PC-9 (cell line): ENCODE data around the gene OR6C2.

Experiments
- EZH2 ChIP-seq: fragments of 200-600 bp; sonication (generic); IDR thresholded peaks from 2 replicates; pipeline ENCODE4 v1.8.0; 2017; ENCODE audit warnings: antibody characterized with exemption, low read depth
- TF ChIP-seq, protein P1 (sequence below): fragments of 200-600 bp; sonication (generic); conservative IDR thresholded peaks from 2 replicates; pipeline ENCODE4 v1.6.1; 2017; ENCODE audit warnings: mixed run types, antibody characterized with exemption, mild to moderate bottlenecking, moderate library complexity

DNA sequence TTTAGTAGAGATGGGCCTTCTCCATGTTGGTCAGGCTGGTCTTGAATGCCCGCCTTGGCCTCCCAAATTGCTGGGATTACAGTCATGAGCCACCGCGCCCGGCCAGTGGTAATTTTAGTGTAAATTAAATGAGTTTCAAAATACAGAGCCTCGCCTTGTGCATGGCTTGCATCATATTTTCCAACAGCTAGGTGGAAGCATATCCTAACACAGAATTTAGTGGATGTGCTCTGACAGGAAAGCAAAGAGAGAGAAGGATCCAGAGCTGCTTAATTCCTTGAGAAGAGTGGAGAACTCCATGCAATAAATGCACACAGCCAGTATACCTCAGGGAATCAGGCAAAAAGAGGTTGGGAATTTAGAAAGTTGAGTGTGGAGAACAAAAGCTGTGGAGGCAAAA is 2.5 kb downstream of the OR6C2 start:
- TF ChIP-seq, protein P1, sequence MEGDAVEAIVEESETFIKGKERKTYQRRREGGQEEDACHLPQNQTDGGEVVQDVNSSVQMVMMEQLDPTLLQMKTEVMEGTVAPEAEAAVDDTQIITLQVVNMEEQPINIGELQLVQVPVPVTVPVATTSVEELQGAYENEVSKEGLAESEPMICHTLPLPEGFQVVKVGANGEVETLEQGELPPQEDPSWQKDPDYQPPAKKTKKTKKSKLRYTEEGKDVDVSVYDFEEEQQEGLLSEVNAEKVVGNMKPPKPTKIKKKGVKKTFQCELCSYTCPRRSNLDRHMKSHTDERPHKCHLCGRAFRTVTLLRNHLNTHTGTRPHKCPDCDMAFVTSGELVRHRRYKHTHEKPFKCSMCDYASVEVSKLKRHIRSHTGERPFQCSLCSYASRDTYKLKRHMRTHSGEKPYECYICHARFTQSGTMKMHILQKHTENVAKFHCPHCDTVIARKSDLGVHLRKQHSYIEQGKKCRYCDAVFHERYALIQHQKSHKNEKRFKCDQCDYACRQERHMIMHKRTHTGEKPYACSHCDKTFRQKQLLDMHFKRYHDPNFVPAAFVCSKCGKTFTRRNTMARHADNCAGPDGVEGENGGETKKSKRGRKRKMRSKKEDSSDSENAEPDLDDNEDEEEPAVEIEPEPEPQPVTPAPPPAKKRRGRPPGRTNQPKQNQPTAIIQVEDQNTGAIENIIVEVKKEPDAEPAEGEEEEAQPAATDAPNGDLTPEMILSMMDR: no peak
- no peak for TF ChIP-seq EZH2
